GM08714 (cell line): ENCODE measurements around the gene CDCP2.

Experiments
- H3K4me3 ChIP-seq: fragments of 200-500 bp; sonication (Bioruptor generic); 2 replicates; pipeline ENCODE4 v1.5.1; 2014; ENCODE audit warnings: mild to moderate bottlenecking, low read length, inconsistent platforms
- ZNF274 ChIP-seq: IDR thresholded peaks from 2 replicates; pipeline ENCODE4 v1.6.1; 2012; ENCODE audit warnings: mild to moderate bottlenecking, low read depth, low read length

Gene CDCP2

DNA sequence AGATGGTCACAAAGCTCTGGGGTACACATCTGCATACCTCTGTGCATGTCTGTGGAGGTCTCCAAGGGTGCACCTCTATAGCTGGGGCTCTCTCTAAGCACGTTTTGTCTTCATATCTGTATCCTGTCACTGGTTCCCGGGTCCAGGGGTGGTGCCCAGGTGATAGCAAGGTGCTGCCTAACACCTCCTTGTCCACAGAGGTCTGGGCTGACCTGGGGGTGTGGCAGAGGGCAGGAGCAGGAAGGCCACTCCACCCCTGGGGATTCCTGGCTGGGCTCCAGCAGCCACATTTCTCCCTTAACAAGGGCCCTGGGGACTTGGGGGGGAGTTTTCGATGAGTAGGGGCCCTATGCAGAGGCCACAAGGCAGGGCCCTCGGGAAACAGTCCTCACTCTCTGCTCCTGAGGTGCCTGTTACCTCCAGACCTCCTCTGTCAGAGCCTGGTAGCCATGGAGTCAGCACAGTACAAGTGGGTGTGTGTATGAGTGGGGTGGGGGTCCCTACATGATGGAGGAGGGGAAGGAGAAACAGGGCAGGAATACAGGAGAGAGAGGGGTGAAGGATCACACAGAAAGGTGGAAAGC lies 7.0 kb upstream of the CDCP2 start:
- H3K4me3 ChIP-seq: no peak overlapping the region
- no peak for TF ChIP-seq ZNF274

GRCh38 chr1:54158071-54158470 lies 5.3 kb upstream of the CDCP2 start:
- TF ChIP-seq ZNF274: no peak
- no peak overlapping the region for H3K4me3 ChIP-seq

DNA sequence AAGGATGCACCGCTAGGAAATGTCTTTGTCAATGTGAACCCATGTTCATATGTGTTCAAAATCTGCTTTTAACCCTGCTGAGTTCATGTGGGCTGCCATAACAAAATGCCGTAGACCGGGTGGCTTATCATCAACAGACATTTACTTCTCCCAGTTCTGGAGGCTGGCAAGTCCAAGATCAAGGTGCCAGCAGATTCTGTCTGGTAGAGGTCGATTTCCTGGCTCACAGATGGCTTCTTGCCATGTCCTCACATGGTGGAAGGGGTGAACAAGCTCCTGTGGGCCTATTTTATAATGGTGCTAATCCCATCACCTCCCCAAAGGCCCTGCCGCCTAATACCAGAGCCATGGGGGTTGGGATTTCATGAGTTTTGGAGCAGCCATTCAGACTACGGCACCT lies 4.6 kb upstream of the CDCP2 start:
- TF ChIP-seq ZNF274: no peak
- H3K4me3 ChIP-seq: no peak overlapping the region

- no peak for TF ChIP-seq ZNF274
Observed at GRCh38 chr1:54156986-54157385, 4.2 kb upstream of the CDCP2 start.

GRCh38 chr1:54156201-54156600 lies 3.4 kb upstream of the CDCP2 start:
- TF ChIP-seq ZNF274: no peak

More at GRCh38 chr1:54156986-54157385, 4.2 kb upstream of the CDCP2 start:
- H3K4me3 ChIP-seq: no peak overlapping the region

GRCh38 chr1:54153535-54154439 lies 987 bp upstream of the CDCP2 start:
- H3K4me3 ChIP-seq: no peak overlapping the region
- TF ChIP-seq ZNF274: no peak

More at GRCh38 chr1:54156201-54156600, 3.4 kb upstream of the CDCP2 start:
- H3K4me3 ChIP-seq: no peak overlapping the region

DNA sequence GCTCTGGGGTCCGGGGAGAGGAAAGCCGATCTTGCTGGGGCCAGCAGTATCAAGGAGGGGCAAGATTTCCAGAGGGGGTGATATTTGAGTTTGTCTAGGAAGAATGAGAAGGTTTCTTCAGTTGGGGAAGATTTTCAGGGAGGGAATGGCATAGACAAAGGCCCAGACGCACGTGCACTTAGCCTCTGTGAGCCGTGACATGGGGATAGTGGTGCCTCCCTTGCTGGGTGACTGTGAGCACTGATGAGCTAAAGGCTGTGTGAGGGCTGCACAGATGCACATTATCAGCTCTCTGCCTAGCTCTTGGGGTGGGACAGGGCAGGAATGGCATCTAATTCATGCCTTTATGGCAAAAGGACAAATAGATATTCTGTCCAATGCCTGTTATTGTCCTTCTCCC lies 1.8 kb downstream of the CDCP2 start:
- no peak for TF ChIP-seq ZNF274
- H3K4me3 ChIP-seq: no peak overlapping the region

GRCh38 chr1:54149734-54150133 lies 3.1 kb downstream of the CDCP2 start:
- no peak overlapping the region for H3K4me3 ChIP-seq
- no peak for TF ChIP-seq ZNF274

DNA sequence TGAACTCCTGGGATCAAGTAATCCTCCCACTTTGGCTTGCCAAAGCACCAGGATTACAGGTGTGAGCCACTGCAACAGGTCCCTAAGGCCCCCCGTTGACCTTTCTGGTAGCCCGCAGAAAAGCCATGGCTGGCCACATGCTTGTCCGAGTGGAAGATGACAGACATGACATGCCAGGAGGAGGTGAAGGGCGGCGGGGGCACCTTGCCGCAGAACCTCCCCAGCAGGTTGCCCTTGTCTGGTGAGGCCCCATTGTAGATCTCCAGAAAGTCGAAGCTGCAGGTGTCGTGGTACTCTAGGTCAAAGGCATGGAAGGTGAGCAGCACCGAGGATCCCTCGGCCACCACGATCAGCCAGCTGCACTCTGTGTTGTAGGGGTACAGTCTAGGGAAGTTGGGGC lies 8.4 kb downstream of the CDCP2 start:
- H3K4me3 ChIP-seq: no peak overlapping the region
- no peak for TF ChIP-seq ZNF274

DNA sequence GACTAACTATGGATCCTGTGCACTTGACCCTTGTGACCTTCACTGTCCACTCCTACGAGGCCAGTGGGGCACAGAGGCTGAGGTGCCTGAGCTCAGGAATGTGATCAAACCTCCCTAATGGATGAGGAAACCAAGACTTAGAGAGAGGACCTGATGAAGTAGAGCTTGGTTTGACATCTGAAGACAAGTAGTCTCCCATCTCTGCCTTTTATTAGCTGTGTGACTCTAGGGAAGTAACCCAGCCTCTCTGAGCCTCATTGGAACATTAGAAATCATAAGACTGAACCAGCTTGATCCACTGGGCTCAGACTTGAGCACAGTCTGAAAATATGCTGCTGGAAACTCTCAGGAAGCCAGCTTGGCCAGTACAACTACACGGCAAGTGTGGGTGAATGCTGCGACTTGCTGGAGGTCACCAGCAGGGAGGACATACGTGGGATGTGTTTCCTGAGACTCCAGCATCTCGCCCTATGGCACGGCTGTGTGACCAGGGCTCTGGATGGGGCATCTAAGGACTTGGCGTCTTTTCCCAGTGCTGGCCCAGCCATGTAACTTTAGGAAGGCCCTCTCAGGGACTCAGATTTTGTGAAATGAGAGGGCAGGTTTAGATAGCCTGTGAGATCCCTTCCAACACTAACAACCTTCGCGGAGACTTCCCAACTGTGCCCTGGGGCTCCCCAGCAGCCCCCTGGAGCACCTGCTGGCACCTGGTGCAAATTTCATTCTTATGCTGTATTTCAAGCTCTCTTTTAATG lies 10.5 kb downstream of the CDCP2 start:
- H3K4me3 ChIP-seq: no peak overlapping the region
- TF ChIP-seq ZNF274: no peak

GRCh38 chr1:54139711-54140110 lies 13.1 kb downstream of the CDCP2 start:
- no peak overlapping the region for H3K4me3 ChIP-seq
- no peak for TF ChIP-seq ZNF274

GRCh38 chr1:54138994-54139393 lies 13.8 kb downstream of the CDCP2 start:
- H3K4me3 ChIP-seq: no peak overlapping the region
- TF ChIP-seq ZNF274: no peak

DNA sequence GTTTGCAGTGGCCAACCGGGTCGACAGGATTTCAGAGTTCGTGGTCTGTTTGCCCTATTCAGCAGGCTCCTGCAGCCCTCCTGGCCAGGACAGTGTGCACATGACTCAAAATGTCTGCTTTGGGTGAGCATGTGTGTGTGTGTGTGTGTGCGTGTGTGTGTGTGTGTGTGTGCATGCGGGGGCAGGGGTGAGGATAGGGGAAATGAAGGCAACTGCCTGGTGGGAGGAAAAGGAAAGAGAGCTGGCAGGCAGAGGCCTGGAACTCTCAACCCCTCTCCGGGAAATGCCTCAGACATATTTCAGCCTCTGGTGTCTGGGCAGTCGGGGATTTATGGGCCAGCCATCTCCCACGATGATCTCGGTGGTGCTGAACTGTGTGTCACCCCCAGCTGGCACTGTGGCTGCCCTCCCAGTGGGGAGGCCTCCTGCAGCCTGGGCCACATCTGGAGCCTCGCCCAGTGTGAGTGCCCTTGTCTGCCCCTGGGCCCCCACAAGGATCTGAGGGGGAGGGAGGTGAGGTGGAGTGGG lies 15.2 kb downstream of the CDCP2 start:
- no peak overlapping the region for H3K4me3 ChIP-seq
- no peak for TF ChIP-seq ZNF274

GRCh38 chr1:54136963-54137533 lies 15.8 kb downstream of the CDCP2 start:
- H3K4me3 ChIP-seq: no peak overlapping the region
- TF ChIP-seq ZNF274: no peak
